ENCODE results near the gene FAF1. TPM values are rescaled to one million over a fixed set of nuclear protein-coding genes. Genes with fewer than 3 reads are reported as not detected.

FAF1 gene
- total and polyA plus RNA-seq, 9 donors = 23.1 to 76.0 (median 57.1) TPM

DNA sequence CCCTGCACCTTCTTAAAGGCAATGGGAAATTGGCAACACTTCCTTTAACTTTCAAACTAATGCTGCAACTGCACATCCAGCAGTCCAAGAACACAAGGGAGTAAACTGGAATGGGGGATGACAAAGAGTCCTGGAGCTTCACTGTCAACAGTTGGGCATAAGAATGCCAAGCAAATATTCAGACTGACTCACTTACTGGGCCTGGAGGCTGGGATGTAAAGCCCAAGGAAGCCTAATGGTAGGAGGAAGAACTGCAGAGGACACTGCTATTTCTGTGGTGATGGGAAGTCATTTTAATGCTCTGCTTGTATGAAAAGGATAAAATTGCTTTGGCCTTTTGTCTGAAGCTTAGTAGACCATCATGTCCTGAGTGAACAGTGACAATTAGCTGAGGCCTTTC, 521.1 kb downstream of the FAF1 start:
- intact Hi-C loops (cut with DNase I) = no loop called here
- Histone ChIP-seq H3K27me3 (no peaks in the 10 kb centered on the region), H3K9me3 (no peaks in the 10 kb centered on the region), H3K4me1 (ENCODE audit: insufficient read depth) (no peaks in the 10 kb centered on the region), H3K4me3 (no peak overlapping the region), H3K36me3 (no peaks in the 10 kb centered on the region), H3K27ac (no peak overlapping the region)
- TF ChIP-seq EP300 (IDR thresholded peaks at IDR 0.05) (no peak), CTCF (IDR thresholded peaks at IDR 0.05) (no peak), POLR2A (IDR thresholded peaks at IDR 0.05) (no peak)
- no peak for DNase-seq

DNA sequence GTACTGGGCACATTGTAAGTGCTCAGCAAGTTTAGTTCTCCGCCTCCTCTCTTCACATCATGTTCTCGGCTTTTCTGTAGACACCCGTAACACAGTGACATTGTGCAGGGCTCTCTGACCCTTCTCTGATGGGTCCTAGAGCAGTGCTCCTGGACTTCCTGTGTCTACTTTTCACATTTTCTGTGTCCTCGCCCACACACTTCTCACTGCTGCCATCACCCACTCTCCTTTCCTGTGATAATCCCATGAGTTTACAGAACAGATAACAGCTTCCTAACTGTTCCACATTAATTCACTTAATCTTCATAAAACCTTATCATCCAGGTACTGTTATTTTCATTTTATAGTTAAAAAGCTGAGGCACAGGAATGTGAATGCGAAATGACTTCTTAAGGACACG, 523.6 kb downstream of the FAF1 start:
- no peaks in the 10 kb centered on the region for H3K4me1 ChIP-seq (ENCODE audit: insufficient read depth)
- DNase-seq = no peak
- no peaks in the 10 kb centered on the region for H3K9me3 ChIP-seq
- H3K36me3 ChIP-seq = no peaks in the 10 kb centered on the region
- intact Hi-C loops (cut with DNase I) = no loop called here
- no peak overlapping the region for H3K4me3 ChIP-seq
- no peak for TF ChIP-seq POLR2A (IDR thresholded peaks at IDR 0.05)
- TF ChIP-seq EP300 (IDR thresholded peaks at IDR 0.05) = no peak
- TF ChIP-seq CTCF (IDR thresholded peaks at IDR 0.05) = no peak
- WGBS, 3 donors = 82 to 83% (median 83%) methylated on average over 6 of the region's 6 CpGs
- H3K27ac ChIP-seq = no peak overlapping the region
- H3K27me3 ChIP-seq = no peaks in the 10 kb centered on the region

DNA sequence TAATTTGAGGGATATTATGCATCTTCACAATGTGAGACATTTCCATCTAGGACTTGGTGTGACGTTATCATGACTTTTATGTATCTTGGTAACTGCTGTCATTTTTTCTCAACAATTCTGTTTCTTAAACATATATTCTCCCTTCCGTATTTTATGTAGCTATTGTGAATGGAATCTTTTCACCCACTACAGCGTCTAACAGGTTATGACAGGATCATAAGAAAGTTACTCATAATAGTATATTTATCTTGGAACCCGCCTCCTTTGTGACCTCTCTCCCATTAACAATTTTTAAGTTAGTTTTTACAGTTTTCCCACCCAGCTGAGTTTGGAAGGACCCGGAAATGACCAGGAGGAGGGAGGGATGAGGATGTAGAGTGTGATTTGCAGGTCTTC, 530.1 kb downstream of the FAF1 start:
- TF ChIP-seq CTCF (IDR thresholded peaks at IDR 0.05) (no peak), POLR2A (IDR thresholded peaks at IDR 0.05) (no peak), EP300 (IDR thresholded peaks at IDR 0.05) (no peak)
- intact Hi-C loops (cut with DNase I) = no loop called here
- H3K27me3 ChIP-seq = peaks cover 17% of the 10 kb centered on the region
- H3K9me3 ChIP-seq = no peaks in the 10 kb centered on the region
- WGBS, 3 donors = 19 to 22% (median 21%) methylated on average over 5 of the region's 5 CpGs
- H3K4me3 ChIP-seq = no peak overlapping the region
- peaks cover 2% of the 10 kb centered on the region for H3K4me1 ChIP-seq (ENCODE audit: insufficient read depth)
- H3K27ac ChIP-seq = no peak overlapping the region
- no peak for DNase-seq
- H3K36me3 ChIP-seq = no peaks in the 10 kb centered on the region

- Histone ChIP-seq H3K27ac (no peak overlapping the region), H3K27me3 (peaks cover 21% of the 10 kb centered on the region), H3K4me3 (no peak overlapping the region), H3K4me1 (ENCODE audit: insufficient read depth) (peaks cover 2% of the 10 kb centered on the region), H3K9me3 (no peaks in the 10 kb centered on the region), H3K36me3 (no peaks in the 10 kb centered on the region)
- TF ChIP-seq CTCF (IDR thresholded peaks at IDR 0.05) (no peak), EP300 (IDR thresholded peaks at IDR 0.05) (no peak), POLR2A (IDR thresholded peaks at IDR 0.05) (no peak)
- intact Hi-C loops (cut with DNase I) = no loop called here
- no peak for DNase-seq
- WGBS, 3 donors = 7 to 8% (median 8%) methylated on average over 35 of the region's 35 CpGs
Observed at GRCh38 chr1:50427818-50428779, 532.0 kb downstream of the FAF1 start.

Data from ovary (tissue), 9 donors.